Measurements from ENCODE around the gene LHX6.

Gene LHX6

GRCh38 chr9:122192914-122193525 lies 35.7 kb downstream of the LHX6 start:
- in situ Hi-C loops (cut with MboI; ENCODE audit: low sequenced_read_pairs), result no loop called here

DNA sequence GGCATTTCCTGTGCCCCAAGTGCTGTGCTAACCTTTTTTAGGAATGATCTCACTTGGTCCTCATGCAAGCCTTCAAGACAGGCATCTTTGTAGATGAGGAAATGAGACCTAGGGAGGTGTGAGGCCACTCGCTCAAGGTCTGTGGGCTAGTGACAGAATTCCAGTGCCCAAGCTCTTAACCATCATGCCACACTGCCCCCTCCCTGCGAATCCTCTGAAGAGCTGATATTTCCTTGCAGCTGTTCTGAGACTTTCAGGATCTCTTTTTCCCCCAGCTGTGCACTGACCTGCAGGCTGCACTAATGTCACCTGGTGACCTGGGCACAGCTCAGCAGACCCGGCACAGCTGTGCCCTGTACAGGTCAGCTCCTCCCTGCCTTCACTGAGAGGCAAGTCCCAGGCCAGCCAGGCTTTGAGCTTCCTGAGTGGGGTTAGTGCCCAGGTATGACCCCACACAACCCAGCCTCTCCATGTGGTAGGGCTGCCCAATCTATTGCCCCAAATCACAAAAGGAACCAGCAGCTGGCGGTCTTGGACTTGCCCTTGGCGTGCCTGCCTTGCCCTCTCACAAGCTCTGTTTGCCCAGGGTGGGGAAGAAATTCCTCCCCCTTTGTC lies 36.4 kb downstream of the LHX6 start:
- in situ Hi-C loops (cut with MboI; ENCODE audit: low sequenced_read_pairs), result no loop called here

- in situ Hi-C loops (cut with MboI; ENCODE audit: low sequenced_read_pairs), result no loop called here
Measured at GRCh38 chr9:122191584-122191983, 37.2 kb downstream of the LHX6 start.

GRCh38 chr9:122190597-122191381 lies 38.0 kb downstream of the LHX6 start:
- in situ Hi-C loops (cut with MboI; ENCODE audit: low sequenced_read_pairs), result no loop called here

- in situ Hi-C loops (cut with MboI; ENCODE audit: low sequenced_read_pairs), result no loop called here
Measured at GRCh38 chr9:122188369-122188768, 40.4 kb downstream of the LHX6 start.

DNA sequence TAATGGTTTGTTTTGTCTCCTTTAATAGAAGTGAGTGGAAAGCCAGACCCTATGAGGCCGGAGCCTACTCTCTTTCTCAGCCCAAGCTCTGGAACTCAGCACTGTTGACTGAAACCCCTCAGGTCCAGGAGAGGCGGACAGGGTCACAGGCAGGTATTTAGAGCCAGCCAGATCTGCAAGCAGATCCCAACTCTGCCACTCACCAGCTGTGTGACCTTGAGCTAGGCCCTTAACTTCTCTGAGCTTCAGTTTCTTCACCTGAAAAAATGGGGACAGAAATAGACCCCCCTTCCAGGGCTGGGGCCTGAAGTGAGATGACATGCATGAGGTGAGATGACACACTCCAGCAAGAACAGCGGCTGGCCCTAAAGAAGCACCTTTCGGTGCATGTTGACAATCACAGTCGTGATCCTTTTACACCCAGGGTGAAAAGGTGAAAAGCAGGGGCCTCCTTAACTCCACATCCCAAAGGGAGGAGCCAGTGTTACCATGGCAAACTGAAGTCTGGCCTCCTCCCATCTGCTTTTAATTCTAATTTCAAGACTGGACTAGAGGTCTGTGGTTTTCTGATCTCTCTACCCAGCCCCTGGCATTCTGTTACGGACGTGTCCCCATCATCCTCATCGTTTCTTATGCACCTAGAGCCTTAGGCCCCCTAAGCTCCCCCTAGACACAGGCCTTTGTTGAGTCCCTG lies 41.8 kb downstream of the LHX6 start:
- in situ Hi-C loops (cut with MboI; ENCODE audit: low sequenced_read_pairs), result no loop called here

DNA sequence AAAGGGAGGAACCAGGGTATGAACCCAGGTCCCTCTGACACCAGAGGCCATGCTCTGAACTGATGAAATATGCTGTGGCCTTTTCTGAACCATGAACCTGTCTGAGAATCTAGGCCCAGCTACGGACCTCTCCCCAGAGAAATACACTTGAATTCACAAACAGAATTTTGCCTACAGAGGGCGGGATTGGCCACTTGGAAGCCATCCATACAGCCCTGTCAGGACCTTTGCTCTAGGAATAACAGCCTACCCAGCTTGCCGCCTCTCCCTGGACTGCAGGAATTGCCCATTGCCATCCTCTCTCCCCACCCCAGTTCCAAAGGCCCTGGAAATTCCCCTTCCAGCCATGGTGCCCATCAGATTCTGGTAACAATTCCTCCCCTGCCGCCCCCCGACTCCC lies 42.5 kb downstream of the LHX6 start:
- in situ Hi-C loops (cut with MboI; ENCODE audit: low sequenced_read_pairs), result no loop called here

- in situ Hi-C loops (cut with MboI; ENCODE audit: low sequenced_read_pairs), result no loop called here
Measured at GRCh38 chr9:122184551-122184950, 44.2 kb downstream of the LHX6 start.

DNA sequence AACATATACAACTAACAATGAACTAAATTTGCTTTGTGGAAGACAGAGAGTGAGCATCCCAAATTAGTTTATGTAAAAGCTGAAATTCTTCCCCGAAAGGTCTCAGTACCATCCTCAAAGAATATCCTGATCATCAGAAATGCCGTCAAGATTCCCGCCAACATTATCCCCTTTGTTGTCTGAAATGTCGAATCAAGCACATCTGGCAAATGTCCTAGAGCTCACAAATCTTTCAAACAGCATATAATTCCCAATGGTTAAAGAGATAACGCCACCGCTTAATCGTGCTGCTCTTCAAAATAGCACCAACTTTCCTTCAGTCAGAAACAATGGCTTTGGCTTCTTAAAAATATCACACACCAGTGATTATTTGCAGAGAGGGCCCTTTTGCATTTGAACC lies 45.3 kb downstream of the LHX6 start:
- in situ Hi-C loops (cut with MboI; ENCODE audit: low sequenced_read_pairs), result no loop called here

DNA sequence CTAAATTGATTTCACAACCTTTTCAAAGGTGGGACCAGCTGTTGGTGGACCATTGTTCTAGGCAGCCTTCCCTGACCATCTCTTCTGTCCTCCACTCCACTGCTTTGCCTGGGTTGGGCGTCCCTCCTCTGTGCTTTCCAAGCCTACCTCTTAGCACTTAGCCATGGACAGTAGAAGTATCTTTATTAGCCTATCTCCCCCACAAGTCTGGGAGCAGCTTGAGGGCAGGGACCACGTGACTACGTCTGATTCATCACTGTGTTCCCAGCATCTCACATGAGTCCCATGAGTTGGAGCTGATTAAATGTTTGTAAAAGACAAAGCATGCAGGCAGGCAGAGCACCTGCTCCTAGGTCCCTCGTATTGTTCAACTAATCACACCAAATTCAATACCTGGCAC lies 48.1 kb downstream of the LHX6 start:
- in situ Hi-C loops (cut with MboI; ENCODE audit: low sequenced_read_pairs), result no loop called here

DNA sequence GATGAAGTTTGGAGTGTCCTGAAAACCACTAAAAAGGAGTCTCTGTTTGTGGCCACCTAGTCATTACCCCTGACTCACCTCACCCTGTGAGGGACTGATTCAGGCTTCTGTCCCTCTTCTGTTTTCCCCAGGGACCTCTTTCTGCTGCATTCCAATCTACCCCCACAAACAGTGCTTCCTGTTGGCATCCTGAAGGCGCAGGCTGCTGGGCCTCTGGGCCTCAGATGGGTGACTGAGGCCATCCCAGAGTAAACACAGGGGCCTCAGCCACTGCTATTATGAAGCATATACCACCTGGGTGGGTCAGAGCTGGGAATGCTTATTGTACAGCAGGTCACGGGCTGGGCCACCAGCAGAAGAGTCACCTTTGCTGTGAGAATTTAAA lies 49.1 kb downstream of the LHX6 start:
- in situ Hi-C loops (cut with MboI; ENCODE audit: low sequenced_read_pairs), result no loop called here

DNA sequence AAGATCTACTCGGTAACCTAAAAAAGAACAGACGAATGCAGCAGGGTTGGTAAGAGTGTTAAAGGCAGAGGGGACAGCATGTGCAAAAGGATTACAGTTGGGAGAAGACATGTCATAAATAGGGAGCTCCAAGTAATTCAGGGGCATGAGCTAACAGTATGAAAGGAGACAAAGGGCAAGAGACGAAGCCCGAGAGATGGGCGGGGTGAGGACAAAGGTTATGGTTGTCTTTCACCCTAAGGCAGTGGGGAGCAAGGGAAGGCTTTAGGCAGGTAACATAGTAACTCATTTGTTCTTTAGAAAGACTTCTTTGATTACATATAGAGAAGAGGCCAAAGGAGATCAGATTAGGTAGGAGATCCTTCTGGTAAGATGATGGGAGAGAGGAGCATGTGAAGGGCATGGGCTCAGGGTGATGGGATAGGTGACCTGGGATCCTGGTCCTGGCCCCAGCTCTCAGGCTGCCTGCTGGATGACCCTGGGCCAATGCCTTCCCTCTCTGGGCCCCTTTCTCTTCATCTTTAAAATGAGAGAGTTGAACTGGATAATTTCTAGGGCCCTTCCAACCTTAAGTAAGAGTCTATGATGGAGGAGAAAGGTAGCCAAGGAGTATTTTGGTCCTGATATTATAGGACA lies 49.6 kb downstream of the LHX6 start:
- in situ Hi-C loops (cut with MboI; ENCODE audit: low sequenced_read_pairs), result no loop called here

DNA sequence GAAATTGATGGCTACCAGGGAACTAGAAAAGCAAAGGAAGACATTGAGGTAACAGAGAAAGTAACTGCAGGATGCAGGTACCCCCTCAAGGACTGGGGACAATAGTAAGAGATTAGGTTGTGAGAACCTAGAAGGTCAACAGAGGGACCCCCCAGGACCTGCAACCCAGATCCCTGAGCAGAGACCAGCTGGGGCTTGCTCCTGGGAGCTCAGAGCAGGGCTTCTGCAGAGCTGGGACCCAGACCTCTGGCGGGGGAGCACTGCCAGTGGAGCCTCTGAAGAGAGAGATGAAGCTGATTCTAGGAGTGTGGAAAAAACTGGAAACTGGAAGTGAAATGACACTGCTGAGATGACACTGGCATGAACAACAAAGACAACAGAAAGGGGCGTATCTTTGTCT lies 51.8 kb downstream of the LHX6 start:
- in situ Hi-C loops (cut with MboI; ENCODE audit: low sequenced_read_pairs), result no loop called here

DNA sequence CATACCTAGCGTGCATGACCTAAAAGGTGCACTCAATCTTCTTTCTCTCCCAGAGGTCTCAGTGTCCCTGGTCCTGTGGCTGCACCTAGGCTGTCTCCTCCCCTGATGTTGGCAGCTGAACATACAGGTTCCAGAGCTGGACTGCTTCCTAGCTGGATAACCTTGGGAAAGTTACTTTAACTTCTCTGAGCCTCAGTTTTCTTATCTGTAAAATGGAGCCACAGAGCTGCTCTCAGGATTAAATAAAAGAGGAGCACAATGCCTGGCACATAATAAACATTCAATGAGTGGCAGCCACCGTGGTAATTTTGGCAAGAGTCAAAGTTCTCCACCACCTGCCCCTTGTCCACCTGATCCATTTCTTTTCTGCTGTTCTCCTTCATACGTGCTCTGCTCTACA lies 55.1 kb downstream of the LHX6 start:
- in situ Hi-C loops (cut with MboI; ENCODE audit: low sequenced_read_pairs), result no loop called here

GRCh38 chr9:122172131-122172530 lies 56.6 kb downstream of the LHX6 start:
- in situ Hi-C loops (cut with MboI; ENCODE audit: low sequenced_read_pairs), result no loop called here

GRCh38 chr9:122168356-122168755 lies 60.4 kb downstream of the LHX6 start:
- in situ Hi-C loops (cut with MboI; ENCODE audit: low sequenced_read_pairs), result no loop called here

GRCh38 chr9:122164286-122164685 lies 64.5 kb downstream of the LHX6 start:
- in situ Hi-C loops (cut with MboI; ENCODE audit: low sequenced_read_pairs), result no loop called here

- in situ Hi-C loops (cut with MboI; ENCODE audit: low sequenced_read_pairs), result no loop called here
Measured at GRCh38 chr9:122162415-122162814, 66.3 kb downstream of the LHX6 start.

DNA sequence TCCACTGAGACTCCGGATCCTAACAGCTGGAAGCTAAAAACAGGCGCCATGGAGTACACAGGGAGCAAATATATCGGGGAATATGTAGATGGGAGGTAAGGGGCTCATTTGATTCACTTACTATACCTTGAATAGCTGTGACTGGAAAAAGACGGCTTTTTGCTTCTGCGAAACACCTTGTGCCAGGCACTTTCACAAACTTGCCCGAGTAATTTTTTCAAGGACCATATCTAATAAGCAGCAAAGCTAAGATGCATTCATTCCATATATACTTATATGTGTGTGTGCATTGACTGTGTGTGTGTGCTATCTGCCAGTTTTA lies 68.9 kb downstream of the LHX6 start:
- in situ Hi-C loops (cut with MboI; ENCODE audit: low sequenced_read_pairs), result no loop called here

DNA sequence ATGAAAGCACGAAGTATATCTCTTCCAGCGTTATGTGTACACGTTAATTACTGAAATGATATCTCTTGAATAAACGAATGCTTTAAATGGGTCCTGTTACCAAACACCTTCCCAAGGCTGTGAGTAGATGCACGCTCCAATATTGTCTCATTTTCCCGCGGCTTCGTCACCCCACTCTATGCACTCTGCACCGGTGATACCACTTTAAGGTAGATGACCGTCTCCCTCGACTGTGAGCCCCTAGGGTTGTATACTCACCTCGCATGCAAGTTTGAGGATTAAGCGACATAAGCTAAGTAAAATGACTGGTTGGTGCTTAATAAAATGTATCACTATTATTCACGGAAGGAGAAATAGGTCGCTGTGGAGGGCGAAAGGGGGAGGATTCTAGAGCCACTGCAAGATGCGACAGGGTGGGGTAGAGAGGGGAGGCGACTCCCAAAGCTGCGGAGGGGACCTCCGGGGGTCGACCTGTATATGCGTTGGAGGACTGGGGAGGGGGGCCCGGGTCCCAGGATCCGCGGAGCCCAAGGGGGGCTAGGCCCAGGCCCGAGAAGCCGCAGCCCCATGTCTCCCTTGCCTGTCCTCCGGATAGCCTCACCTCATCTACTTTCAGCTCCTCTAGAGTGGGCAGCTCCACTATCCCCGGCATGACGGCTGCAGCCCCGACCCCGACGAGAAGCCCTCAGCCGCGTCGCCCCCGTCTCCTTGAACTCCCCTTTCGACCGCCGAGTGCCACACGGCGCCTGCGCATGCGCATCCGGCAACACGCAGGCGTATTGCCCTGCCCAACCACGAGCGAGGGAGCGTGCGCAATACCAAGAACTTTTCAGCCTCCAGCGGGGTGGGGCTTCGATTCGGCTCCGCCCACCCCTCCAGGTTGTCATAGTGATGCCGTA lies 69.5 kb downstream of the LHX6 start, which contains the start of the genes MORN5 and NDUFA8:
MORN5 (plus strand) TSS at position 883 of the 899 bp plus-strand sequence. CDS start 65 bp downstream, outside the sequence.
NDUFA8 (minus strand) TSS at position 754 of the 899 bp plus-strand sequence; CDS start at position 652, 102 bp downstream.
- in situ Hi-C loops (cut with MboI; ENCODE audit: low sequenced_read_pairs), result no loop called here
